PC-9 (cell line): Measurements from ENCODE around the gene LIX1L. TPM values are rescaled to one million over a fixed set of nuclear protein-coding genes. Genes with fewer than 3 reads are reported as not detected.

Experiments
- BruUV-seq: library from RNA; stranded (reverse); fragments of 400-500 nt; replicated peaks from 2 replicates; lab custom pipeline; 2021; lab: Mats Ljungman, UMichigan
- CTCF ChIA-PET: fragments of 300-600 bp; sonication (Branson Sonifier 250); formaldehyde crosslinking; loops from one replicate; lab custom pipeline; 2022; ENCODE audit warnings: antibody characterized with exemption; lab: Charles Lee
- POLR2A ChIA-PET: fragments of 300-600 bp; sonication (Branson Sonifier 250); formaldehyde crosslinking; loops from one replicate; lab custom pipeline; 2022; ENCODE audit warnings: antibody characterized with exemption; ENCODE audit not compliant: unreplicated experiment; lab: Charles Lee
- DNase-seq, 2 experiments: peaks; one replicate each; pipeline versions ENCODE4 v3.0.0 to v3.0.0-alpha.2; 2015 to 2022; ENCODE audit warnings: mixed read lengths in 1 of 2
- H2AFZ ChIP-seq: fragments of 200-600 bp; sonication (generic); 2 replicates; pipeline ENCODE4 v1.8.1; 2017; ENCODE audit warnings: antibody characterized with exemption
- H3F3A ChIP-seq: fragments of 200-600 bp; sonication (generic); 2 replicates; pipeline ENCODE4 v1.8.1; 2017; ENCODE audit warnings: antibody characterized with exemption, mild to moderate bottlenecking, low read depth; ENCODE audit not compliant: insufficient read depth
- H3K27ac ChIP-seq: fragments of 200-600 bp; sonication (generic); 2 replicates; pipeline ENCODE4 v1.6.1; 2016; ENCODE audit warnings: mixed run types
- H3K27me3 ChIP-seq: fragments of 200-600 bp; sonication (generic); 2 replicates; pipeline ENCODE4 v1.6.1; 2016; ENCODE audit warnings: low read depth, mixed run types; ENCODE audit not compliant: insufficient read depth
- H3K36me3 ChIP-seq: fragments of 200-600 bp; sonication (generic); 2 replicates; pipeline ENCODE4 v1.6.1; 2016; ENCODE audit warnings: low read depth, mixed run types
- H3K4me1 ChIP-seq: fragments of 200-600 bp; sonication (generic); replicated peaks from 2 replicates; pipeline ENCODE4 v1.6.1; 2016; ENCODE audit warnings: mixed run types; ENCODE audit not compliant: insufficient read depth
- H3K4me2 ChIP-seq: fragments of 200-600 bp; sonication (generic); 2 replicates; pipeline ENCODE4 v1.6.1; 2017; ENCODE audit warnings: mixed run types
- H3K4me3 ChIP-seq: fragments of 200-600 bp; sonication (generic); 2 replicates; pipeline ENCODE4 v1.6.1; 2016; ENCODE audit warnings: mixed run types
- H3K79me2 ChIP-seq: fragments of 200-600 bp; sonication (generic); 2 replicates; pipeline ENCODE4 v1.6.1; 2017; ENCODE audit warnings: low read depth, mixed run types
- H3K9me2 ChIP-seq: fragments of 200-600 bp; sonication (generic); 2 replicates; pipeline ENCODE4 v1.8.1; 2017; ENCODE audit warnings: mild to moderate bottlenecking; ENCODE audit not compliant: insufficient read depth
- H3K9me3 ChIP-seq: fragments of 200-600 bp; sonication (generic); 2 replicates; pipeline ENCODE4 v1.8.1; 2016; ENCODE audit warnings: low read depth; ENCODE audit not compliant: insufficient read depth
- H4K20me1 ChIP-seq: fragments of 200-600 bp; sonication (generic); 2 replicates; pipeline ENCODE4 v1.8.1; 2017; ENCODE audit not compliant: insufficient read depth
- CTCF ChIP-seq: fragments of 200-600 bp; sonication (generic); conservative IDR thresholded peaks from 2 replicates; pipeline ENCODE4 v1.6.1; 2017; ENCODE audit warnings: mixed run types, antibody characterized with exemption, mild to moderate bottlenecking, moderate library complexity
- EZH2 ChIP-seq: fragments of 200-600 bp; sonication (generic); IDR thresholded peaks from 2 replicates; pipeline ENCODE4 v1.8.0; 2017; ENCODE audit warnings: antibody characterized with exemption, low read depth
- intact Hi-C: fragments of 100-400 bp; cut with micrococcal nuclease; formaldehyde crosslinking; loops from one replicate; pipeline ENCODE4 v1.10.0; 2022; ENCODE audit not compliant: unreplicated experiment
- total RNA-seq: library from RNA; stranded (reverse); gene quantifications from 2 replicates; pipeline ENCODE4 v1.2.3, GENCODE V29; 2021

The LIX1L gene
- total RNA-seq, 1 experiment from 2014 or later: 0.48 TPM

- Histone ChIP-seq H2AFZ (no peak overlapping the region), H3K36me3 (no peaks in the 10 kb centered on the region), H3K9me2 (no peaks in the 10 kb centered on the region), H3K27ac (no peak overlapping the region), H3K4me2 (no peak overlapping the region), H4K20me1 (no peaks in the 10 kb centered on the region), H3F3A (0 out of 2 replicates have a peak, but pooled peaks cover 7% of the 10 kb centered on the region), H3K9me3 (no peaks in the 10 kb centered on the region), H3K27me3 (peaks cover 44% of the 10 kb centered on the region), H3K4me3 (no peak overlapping the region), H3K79me2 (no peaks in the 10 kb centered on the region), H3K4me1 (peaks cover 4% of the 10 kb centered on the region)
- no peak for DNase-seq
- intact Hi-C loops: no loop called here
- ChIA-PET CTCF (interaction anchor here (0.6 kb wide), 1 partner anchor 9 kb away, joined by 6 read pairs; no protein-coding TSS in a partner anchor), POLR2A (interaction anchor here (0.6 kb wide), 2 partner anchors 16 to 1828 kb away, joined by 3 to 17 read pairs; no protein-coding TSS in a partner anchor)
- TF ChIP-seq CTCF (no peak), EZH2 (no peak)
- BruUV-seq: no TSS peak
Measured at GRCh38 chr1:145953861-145954260, 4.0 kb downstream of the LIX1L start.

GRCh38 chr1:145952903-145953302 lies 4.9 kb downstream of the LIX1L start:
- TF ChIP-seq EZH2 (no peak), CTCF (no peak)
- ChIA-PET CTCF (no interaction called here), POLR2A (no interaction called here)
- intact Hi-C loops: no loop called here
- Histone ChIP-seq H3K4me2 (no peak overlapping the region), H3K27me3 (peaks cover 40% of the 10 kb centered on the region), H3K79me2 (no peaks in the 10 kb centered on the region), H3K4me3 (no peak overlapping the region), H3K27ac (no peak overlapping the region), H4K20me1 (no peaks in the 10 kb centered on the region), H3K4me1 (no peaks in the 10 kb centered on the region), H3F3A (0 out of 2 replicates have a peak, but pooled peaks cover 7% of the 10 kb centered on the region), H3K36me3 (no peaks in the 10 kb centered on the region), H3K9me3 (no peaks in the 10 kb centered on the region), H3K9me2 (no peaks in the 10 kb centered on the region), H2AFZ (no peak overlapping the region)
- BruUV-seq: no TSS peak
- DNase-seq: no peak

- intact Hi-C loops: no loop called here
- Histone ChIP-seq H3K9me3 (no peaks in the 10 kb centered on the region), H2AFZ (no peak overlapping the region), H3F3A (0 out of 2 replicates have a peak, but pooled peaks cover 3% of the 10 kb centered on the region), H3K27ac (no peak overlapping the region), H3K9me2 (no peaks in the 10 kb centered on the region), H3K36me3 (no peaks in the 10 kb centered on the region), H3K4me3 (no peak overlapping the region), H3K79me2 (no peaks in the 10 kb centered on the region), H3K4me2 (no peak overlapping the region), H3K27me3 (peaks cover 30% of the 10 kb centered on the region), H3K4me1 (no peaks in the 10 kb centered on the region), H4K20me1 (no peaks in the 10 kb centered on the region)
- DNase-seq: no peak
- ChIA-PET POLR2A (interaction anchor here (0.7 kb wide), 1 partner anchor 24 kb away, joined by 4 read pairs; no protein-coding TSS in a partner anchor), CTCF (no interaction called here)
- no TSS peak for BruUV-seq
- TF ChIP-seq EZH2: no peak
- no peak for TF ChIP-seq CTCF
Measured at GRCh38 chr1:145951526-145951925, 6.3 kb downstream of the LIX1L start.
